ENCODE data around the gene FAT2. TPM values are rescaled to one million over a fixed set of nuclear protein-coding genes. Genes with fewer than 3 reads are reported as not detected.
"Not testable (repeated sequence)": the region's sequence is repeated elsewhere in the genome, so short reads cannot be mapped to it uniquely, and the experiment has no call there.

FAT2 gene
- polyA plus RNA-seq, 1 donor, result 0.66 TPM

- no peak for DNase-seq
Measured at GRCh38 chr5:151580858-151581257, 10.3 kb downstream of the FAT2 start.

GRCh38 chr5:151580239-151580638, 10.9 kb downstream of the FAT2 start:
- DNase-seq, result no peak

- not testable (repeated sequence) for DNase-seq
Measured at GRCh38 chr5:151579146-151579545, 12.0 kb downstream of the FAT2 start.

- DNase-seq, result no peak
Measured at GRCh38 chr5:151578326-151579025, 12.7 kb downstream of the FAT2 start.

GRCh38 chr5:151577566-151577965, 13.6 kb downstream of the FAT2 start:
- no peak for DNase-seq

GRCh38 chr5:151574444-151574996, 16.6 kb downstream of the FAT2 start:
- DNase-seq, result no peak

- no peak for DNase-seq
Measured at GRCh38 chr5:151572657-151573368, 18.3 kb downstream of the FAT2 start.

- no peak for DNase-seq
Measured at GRCh38 chr5:151571270-151572173, 19.6 kb downstream of the FAT2 start.

- no peak for DNase-seq
Measured at GRCh38 chr5:151570512-151571269, 20.4 kb downstream of the FAT2 start.

- DNase-seq, result no peak
Measured at GRCh38 chr5:151570058-151570457, 21.1 kb downstream of the FAT2 start.

- DNase-seq, result no peak
Measured at GRCh38 chr5:151569132-151570046, 21.7 kb downstream of the FAT2 start.

- no peak for DNase-seq
Measured at GRCh38 chr5:151568036-151568435, 23.1 kb downstream of the FAT2 start.

- DNase-seq, result no peak
Measured at GRCh38 chr5:151565971-151566370, 25.2 kb downstream of the FAT2 start.

GRCh38 chr5:151562019-151562707, 29.0 kb downstream of the FAT2 start:
- DNase-seq, result no peak

- no peak for DNase-seq
Measured at GRCh38 chr5:151557951-151558350, 33.2 kb downstream of the FAT2 start.

GRCh38 chr5:151557466-151557865, 33.7 kb downstream of the FAT2 start:
- no peak for DNase-seq

GRCh38 chr5:151556806-151557205, 34.3 kb downstream of the FAT2 start:
- no peak for DNase-seq

GRCh38 chr5:151555760-151556576, 35.2 kb downstream of the FAT2 start:
- DNase-seq, result no peak

- DNase-seq, result no peak
Measured at GRCh38 chr5:151553695-151554094, 37.4 kb downstream of the FAT2 start.

Data from hindlimb muscle (tissue), 1 donor.